HT1080 (cell line): Measurements from ENCODE around the gene MRO. TPM values are rescaled to one million over a fixed set of nuclear protein-coding genes. Genes with fewer than 3 reads are reported as not detected.
"Not testable (repeated sequence)": the region's sequence is repeated elsewhere in the genome, so short reads cannot be mapped to it uniquely, and the experiment has no call there.

Experiments used
- DNase-seq: peaks from one replicate; pipeline ENCODE4 v3.0.0-alpha.2; 2015; ENCODE audit warnings: low read depth
- total RNA-seq: library from RNA; depleted of rRNA; stranded (reverse); fragments of >200 nt; shearing (Covaris generic); gene quantifications from 2 replicates; pipeline ENCODE4 v1.2.3, GENCODE V29; 2014

Gene MRO
- total RNA-seq, 1 experiment from 2014 or later = 0.02 TPM

DNA sequence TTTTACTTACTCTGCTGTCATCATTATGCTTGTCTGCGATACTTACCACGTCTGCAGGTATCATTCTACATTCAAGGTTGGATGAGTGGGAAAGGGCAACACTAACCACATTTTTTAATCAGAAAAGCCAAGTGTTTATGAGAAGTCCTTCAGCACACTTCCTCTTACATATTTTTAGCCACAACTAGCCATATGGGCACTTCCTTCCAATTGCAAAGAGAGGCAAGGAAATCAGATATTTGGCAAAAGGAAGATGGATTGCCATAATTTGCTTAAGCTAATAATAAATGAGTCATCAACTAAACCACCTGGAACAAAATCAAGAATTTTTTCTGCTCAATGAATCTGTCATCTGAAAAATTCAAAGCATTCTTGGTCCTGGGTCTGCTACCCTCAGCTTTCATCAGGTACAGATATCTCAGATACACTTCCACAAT, 16.7 kb upstream of the MRO start:
- peak; percentile 92 for DNase-seq

DNA sequence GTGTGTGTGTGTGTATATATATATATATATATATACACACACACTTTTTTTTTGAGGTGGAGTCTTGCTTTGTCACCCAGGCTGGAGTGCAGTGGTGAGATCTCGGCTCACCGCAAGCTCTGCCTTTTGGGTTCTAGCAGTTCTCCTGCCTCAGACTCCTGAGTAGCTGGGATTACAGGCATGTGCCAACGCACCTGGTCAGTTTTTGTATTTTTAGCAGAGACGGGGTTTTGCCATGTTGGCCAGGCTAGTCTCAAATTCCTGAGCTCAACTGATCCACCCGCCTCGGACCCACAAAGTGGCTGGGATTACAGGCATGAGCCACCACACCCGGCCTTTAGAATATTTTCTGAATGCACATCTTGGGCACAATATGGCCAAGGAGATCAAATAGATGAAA, 13.7 kb upstream of the MRO start:
- not testable (repeated sequence) for DNase-seq

DNA sequence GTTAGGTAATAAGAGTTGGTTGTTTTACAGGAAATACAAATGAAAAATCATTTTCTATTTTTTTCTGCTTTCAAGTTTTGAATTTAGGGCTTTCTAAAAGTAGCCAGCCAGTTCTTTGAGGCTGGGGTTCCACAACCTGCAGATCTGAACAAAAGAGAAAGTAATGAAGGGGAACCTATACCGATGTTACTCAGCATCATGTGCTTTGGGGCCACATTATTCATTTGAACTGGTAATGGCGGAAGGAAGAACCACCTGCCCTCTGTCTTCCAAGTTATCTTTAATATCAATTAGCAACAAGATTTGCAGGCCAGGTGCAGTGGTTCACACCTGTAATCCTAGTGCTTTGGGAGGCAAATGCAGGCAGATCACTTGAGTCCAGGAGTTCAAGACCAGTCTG, 12.9 kb upstream of the MRO start:
- DNase-seq = no peak

DNA sequence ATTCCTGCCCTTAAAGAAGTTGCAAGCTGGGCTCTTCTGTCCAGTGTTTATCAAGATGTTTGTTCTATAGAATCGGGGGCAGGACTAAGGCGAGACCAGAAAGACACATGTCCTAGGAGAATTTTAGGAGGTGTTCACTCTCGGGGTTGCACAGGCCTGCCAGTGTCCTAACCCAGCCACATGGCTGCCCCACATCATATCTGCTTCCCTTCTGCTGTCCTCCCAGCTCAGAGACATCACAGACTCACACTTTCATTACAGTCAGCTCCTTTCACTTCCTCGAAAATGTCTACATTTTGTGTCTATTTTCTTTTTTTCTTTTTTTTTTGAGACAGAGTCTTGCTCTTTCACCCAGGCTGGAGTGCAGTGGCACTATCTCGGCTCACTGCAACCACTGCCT, 10.7 kb upstream of the MRO start:
- DNase-seq = no peak

GRCh38 chr18:50829644-50830043, 9.8 kb upstream of the MRO start:
- no peak for DNase-seq

DNA sequence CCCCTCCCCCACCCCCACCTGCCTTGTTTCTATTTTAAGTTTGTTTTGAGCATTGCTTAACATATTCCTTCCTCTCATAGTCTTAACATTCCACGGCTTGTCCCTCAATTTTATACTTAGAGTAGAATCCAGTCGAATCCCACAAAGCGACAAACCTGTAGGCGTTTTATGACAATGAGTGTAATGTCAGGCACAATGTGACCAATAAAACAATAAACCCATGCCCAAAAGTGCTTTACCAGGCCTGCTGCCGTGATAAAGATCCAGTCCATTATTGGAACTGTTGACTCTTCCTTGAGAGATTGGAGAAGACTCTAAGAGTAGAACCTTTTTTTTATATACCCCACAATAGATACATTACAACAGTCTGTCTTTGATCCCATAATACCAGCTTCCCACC, 6.2 kb upstream of the MRO start:
- no peak for DNase-seq

DNA sequence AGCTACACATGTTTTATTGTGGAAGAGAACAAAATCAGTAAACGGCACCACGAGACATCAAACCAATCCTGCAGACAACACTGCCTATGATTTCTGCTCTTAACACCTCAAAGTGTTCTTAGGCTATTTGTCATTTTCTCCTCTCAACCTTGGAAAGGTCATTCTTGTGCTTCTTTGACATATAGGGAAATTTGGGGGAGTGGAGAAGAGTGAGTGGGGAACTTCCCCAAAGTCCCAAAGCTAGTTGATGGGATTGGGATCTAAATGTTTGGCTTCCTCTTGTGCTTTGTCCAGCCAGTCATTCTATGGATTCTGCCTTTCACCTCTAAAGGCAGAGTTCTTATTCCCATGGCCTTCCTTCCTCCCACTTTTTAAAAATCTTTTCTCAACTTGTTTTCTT, 5.8 kb upstream of the MRO start:
- DNase-seq = no peak

- no peak for DNase-seq
Observed at GRCh38 chr18:50822756-50823155, 2.9 kb upstream of the MRO start.

GRCh38 chr18:50820901-50821520, 1.2 kb upstream of the MRO start:
- DNase-seq = no peak

DNA sequence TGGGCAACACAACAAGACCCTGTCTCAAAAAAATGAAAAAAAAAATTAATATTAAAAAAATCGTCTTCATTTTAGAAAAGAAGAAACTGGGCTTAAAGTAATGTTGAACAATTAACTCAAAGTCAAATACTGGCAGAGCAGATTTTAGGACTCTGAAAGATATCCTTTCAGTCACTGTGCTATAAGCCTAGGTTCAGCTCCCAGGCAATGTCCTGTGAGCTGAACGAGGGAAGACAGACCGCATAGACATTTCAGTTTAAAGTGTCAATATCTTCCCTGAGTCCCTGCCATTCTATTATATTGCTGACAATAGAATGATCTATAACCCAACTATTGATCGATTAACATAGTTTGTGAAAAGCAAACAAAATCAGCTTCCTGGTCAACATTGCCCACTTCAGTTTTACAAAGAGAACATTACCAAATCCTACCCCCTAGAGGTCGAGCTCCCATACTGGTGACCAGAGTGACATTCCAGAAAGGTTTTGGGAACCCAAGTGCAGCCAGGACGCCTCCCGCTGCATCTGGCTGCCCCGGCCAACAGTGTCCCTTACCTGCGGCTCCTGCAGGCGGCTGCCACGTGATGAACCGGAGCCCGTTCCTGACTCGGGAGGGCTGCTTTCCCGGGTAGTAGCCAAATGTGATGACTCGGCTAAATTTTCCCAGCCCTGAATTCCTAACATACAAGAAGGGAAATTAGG, 639 bp downstream of the MRO start:
- peak; percentile 6 for DNase-seq

- no peak for DNase-seq
Observed at GRCh38 chr18:50816419-50817166, 3.2 kb downstream of the MRO start.

DNA sequence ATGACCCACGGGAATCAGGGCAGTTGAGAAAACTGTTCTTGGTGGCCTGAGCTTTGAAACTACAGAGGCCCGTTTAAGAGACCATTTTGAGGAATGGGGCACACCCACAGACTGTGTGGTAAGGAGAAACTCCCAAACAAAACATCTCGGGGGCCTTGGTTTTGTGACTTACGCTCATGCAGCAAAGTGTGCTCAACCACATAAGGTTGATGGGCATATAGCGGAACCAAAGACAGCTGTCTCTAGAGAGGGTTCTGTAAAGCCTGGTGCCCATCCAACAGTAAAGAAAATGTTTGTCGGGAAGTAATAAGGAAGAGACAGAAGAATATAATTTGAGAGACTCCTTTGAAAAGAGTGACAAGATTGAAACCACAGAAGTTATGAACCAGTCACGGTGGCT, 5.4 kb downstream of the MRO start:
- DNase-seq = no peak

DNA sequence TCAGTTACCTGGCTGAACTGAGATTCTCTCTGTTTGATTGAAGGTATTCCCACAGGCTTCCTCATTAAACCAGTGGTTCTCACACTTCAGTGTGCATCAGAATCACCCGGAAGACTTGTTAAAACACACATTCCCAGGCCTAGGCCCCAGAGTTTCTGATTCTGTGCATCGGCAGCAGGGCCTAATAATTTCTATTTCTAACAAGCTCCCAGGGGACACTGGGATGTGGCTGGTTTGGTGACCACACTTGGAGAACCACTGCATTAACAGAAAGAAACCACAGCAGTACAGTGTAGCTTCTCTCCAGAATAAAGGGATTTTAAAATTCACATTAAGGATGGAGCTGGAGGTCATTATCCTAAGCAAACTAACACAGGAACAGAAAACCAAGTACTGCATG, 6.5 kb downstream of the MRO start:
- DNase-seq = no peak

DNA sequence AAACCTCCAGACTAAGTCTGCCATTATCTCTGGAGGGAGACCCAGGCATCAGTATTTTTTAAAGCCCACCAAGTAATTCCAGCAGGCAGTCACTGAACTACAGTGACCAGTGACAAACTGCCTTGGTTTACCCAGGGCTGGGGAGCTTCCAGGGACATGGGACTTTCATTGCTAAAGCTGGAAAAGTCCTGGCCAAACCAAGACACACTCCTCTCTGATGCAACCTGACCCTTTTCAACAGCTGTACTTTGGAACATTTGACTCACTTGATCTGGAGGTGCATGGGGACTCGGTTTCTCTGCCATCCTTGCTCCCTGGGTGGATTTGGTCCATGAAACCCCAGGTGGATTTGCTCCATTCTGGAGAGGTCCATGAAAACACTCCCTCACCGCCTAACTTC, 7.0 kb downstream of the MRO start:
- no peak for DNase-seq

DNA sequence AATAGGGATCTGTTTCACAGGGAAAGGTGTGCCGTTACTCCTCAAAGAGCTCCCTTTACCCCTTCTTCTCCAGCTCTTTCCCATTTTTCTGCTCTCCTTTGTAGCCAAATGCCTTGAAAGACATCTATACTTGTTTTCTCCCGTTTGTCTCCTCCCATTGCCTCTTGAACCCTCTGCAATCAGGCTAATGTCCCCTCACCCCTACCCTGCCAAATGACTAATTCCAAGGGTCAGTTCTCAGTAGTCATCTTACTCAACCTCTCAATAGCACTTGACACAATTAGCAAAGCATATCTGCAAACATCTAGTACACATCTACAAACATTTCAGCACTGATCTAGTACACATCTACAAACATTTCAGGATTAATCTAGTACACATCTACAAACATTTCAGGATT, 12.6 kb downstream of the MRO start:
- DNase-seq = no peak

GRCh38 chr18:50806208-50806616, 13.6 kb downstream of the MRO start:
- DNase-seq = no peak

DNA sequence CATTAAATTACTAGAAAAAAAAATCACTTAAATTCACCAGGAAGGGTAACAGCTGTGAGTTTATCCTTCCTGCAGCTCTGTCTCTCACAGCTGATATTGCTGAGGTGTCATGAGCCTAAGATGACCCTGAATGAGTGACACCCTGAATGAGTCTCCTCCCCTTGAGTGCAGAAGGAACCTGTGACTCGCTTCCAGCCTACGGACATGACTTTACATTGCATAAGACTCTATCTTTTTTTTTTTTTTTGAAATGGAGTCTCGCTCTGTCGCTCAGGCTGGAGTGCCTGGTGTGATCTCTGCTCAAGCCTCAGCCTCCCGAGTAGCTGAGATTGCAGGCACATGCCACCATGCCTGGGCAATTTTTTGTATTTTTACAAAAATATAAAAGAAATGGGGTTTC, 14.1 kb downstream of the MRO start:
- DNase-seq = peak; percentile 14

DNA sequence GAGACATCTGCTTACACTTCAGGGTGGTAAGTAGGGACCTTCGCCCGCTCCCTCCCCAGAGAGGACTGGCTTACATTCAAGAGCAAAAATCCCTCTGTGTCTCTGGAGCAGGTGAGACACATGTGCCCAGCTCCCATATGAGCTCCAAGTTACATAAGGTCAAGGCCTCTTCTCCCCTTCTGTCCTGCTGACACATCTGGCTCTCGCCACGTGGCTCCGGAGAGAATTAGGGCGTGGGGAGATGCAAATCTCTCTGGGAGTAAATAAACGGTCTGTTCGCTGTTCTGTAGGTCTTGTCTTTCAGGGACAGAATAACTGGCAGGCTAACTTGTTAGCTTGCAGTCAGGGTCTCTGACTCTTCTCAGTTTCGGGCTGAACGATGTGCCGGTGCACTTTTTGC, 16.2 kb downstream of the MRO start:
- no peak for DNase-seq

DNA sequence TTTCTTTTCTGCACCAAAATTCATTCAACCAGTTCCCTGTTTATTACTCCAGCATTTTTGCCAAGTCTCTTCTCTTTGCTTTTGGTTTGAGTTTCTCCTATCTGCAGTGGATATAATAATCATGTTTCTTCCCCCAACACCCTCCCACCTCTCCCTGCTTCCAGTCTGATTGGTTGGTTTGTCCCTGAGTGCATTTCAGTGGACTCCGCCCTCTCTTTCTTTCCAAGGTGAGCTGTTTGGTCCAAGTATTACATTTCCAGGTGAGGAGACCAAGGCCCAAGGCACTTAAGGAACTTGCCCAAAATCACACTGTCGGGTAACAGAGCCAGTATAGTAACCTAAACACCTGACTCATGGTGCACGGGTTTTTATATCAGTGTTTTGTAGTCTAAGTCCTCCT, 17.7 kb downstream of the MRO start:
- no peak for DNase-seq

DNA sequence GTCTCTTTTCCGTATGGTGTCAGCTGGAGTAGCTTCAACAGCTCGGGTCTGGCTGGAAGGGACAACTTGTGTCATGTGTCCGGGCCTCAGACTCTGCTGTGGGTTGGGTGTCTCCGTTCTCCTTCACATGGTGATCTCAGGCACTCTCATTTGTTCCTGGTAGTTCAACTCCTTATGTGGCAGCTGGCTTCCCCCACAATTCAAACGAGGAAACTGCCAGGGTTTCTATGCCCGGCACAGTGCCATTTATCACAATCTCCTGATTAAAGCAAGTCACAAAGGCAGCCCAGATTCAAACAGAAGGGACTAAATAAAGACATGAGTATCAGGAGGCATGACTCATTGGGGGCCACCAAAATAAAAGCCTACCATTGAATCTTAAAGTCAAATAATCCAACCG, 22.7 kb downstream of the MRO start:
- peak; percentile 13 for DNase-seq

- DNase-seq = no peak
Observed at GRCh38 chr18:50796495-50796894, 23.3 kb downstream of the MRO start.

- DNase-seq = no peak
Observed at GRCh38 chr18:50793641-50794565, 25.9 kb downstream of the MRO start.
